Activated CD8-positive, alpha-beta memory T cell treated with anti-CD3 and anti-CD28 coated beads for 4 hours (primary cell): ENCODE results near the gene NR1I3.

Source experiments
- DNase-seq, 2 donors: peaks; one replicate each; pipeline ENCODE4 v3.0.0-alpha.2; 2020; ENCODE audit warnings: low read depth in 2 of 2

Gene NR1I3

DNA sequence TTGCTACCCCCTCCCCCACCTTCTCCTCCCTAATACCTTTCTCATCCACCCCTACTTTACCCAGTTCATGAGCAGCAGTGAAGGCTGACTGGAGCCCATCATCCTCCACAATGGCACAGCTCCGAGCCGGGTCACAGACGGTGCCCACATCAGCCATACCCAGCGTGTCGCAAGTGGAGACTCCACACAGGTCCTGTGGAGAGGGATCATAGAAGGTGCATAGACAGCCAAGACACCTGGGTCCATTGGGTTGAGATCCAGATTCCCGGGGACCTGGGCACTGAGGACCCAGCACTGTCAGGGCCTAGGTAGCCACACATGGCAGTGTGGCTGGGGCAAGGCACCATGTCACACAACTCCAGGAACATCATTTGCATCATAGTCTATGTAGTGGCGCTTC, 41.9 kb downstream of the NR1I3 start:
- no peak for DNase-seq

DNA sequence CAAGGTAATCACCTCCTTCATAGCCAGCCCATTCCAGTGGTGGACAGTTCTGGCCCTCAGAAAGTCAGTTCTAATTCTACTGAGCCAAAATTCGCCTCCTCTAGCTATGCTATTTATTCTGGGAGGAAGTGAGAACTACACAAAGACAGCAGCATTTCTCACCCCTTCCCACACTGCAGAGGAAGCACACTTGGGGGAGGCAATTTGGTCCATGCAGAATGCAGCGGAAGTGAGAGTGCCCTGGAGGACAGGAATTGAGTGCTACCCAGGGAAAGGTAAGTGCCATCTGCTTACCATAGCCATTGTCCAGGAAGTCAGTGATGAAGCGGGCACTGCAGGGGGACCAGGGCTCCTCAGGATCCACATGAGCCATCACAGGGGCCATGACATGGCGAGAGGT, 42.8 kb downstream of the NR1I3 start:
- no peak for DNase-seq

DNA sequence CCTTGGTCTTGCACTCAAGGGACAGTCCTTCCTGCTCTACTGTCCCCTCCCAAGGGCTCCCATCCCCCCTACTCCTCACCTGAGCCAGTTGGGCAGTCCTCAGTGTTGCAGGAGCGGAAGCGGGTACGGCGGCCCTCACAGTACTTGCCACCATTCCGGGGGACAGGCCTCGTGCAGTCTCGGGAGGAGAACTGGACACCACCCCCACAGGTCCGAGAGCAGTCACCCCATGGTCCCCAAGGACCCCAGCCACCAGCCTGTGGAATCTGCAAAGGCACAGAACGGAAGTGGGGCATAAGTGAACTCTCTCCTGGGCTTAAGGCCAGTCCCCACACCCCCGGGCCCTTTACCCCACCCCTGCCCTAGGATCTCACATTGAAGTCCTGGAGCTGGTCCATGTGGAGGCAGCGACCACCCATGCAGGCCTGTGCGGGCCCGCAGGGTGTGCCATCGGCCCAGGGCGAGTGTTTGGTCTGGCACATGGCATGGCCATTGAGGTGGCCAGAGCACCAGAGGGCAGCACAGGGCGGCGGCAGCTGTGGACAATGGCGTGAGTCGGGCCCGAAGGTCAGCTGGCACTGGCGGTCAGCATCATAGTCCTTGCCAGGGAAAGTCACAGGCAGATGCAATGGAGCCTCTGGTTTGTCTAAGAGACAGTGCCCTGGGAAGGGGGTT, 44.3 kb downstream of the NR1I3 start:
- DNase-seq: no peak

DNA sequence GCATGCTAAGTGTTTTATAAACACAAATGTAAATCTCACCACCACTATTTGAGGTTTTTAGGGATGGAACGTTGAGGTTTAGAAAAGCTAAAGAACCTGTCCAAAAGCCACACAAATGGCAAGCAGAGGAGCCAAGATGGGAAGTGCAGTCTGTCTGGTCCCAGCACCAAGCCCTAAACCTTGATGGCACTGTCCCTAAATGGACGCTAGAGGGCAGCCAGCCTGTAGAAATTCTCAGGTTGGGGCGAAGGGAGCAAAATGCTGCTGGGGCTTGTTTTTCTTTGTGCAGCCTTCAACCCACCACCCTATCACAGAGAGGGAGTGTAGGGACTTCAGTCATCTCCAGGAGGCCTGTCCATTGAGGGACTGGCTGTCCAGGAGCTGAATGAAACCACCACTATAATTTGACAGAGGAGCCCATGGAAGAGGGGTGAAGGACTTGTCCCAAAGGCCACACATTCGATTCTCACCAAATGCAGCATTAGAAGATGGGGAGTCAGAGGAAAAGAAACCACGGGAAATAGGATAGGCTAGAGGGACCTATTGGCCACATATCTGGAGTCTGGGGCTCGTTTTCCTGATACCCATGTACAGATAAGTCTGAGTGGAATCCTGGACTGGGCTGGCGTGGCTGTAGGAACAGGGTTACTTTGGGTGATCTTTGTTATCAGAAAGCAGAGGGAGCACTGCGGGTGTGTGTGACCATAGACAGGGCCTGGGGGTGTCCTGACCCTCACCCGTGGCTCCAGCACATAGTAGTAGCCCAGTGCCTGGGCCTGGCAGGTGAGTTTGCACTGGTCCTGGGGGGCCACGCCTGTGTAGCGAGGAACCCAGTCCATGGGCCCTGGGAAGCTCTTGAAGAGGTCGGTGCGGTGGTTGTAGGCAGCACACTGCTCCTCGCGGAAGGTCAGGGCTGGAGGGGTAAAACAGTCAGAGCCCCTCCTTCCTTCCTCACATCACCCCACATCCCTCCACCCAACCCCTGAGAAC, 45.2 kb downstream of the NR1I3 start:
- peak; percentile 41 to 49 for DNase-seq

DNA sequence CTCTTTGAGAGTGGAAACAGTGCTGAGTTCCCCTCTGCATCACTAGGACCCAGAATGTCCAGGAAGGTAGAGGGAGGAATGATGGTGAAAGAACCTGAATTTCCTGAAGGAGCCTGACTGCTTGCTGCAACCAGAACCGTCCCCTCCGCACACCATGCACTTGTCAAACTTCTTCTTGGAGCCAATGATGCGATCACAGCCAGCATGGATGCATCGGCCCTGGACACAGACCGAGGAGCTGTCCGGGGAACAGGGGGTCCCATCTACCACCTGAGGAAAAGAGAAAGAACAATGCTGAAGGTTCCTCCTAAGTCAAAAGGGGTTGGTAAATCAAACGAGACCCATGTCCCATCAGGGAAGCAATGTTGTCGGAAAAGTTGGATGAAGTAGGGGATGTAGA, 46.0 kb downstream of the NR1I3 start:
- DNase-seq: no peak

DNA sequence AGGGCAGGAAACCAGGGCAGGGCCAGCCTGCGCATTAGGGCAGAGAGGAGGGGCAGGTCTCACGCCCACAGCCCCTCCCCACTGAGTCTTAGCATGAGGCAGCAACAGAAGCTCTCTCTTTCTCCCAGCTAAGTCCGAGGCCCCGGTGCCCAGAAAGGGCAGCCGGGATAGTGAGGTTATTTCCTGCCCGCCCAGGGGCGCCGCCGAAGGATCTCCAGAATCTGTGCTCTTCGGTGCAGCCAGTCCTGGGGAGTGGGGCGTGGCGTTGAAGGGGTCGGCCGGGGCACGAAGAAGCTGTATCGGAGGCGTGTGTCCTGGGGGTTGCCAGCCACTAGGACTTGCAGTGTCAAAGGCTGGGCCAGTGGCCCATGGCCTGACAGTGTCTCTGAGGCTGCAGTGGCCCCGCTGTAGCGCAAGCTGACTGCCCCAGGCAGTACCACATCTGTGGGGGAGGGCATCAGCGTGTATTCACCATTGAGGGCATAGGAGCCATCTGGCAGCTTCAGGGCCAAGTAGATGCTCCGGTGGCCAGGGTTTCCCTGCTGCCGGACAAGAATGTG, 47.0 kb downstream of the NR1I3 start:
- DNase-seq: no peak

DNA sequence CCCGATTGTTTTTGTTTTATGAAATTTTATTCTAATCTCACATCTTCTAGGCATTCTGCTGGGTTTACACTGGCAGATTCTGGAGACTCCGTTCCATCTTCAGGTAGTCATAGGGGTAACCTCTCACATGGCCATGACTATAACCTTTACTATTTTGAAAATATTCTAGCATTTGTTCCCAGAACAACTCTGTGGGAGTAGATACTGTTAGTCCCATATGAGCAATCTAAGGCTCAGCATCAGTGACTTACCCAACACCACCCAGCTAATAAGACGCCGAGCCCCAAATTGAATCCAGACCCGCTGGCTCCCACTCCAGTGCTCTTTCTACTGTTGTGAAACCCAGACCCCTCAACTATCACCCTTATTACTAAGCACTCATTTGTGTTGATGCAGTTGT, 49.0 kb downstream of the NR1I3 start:
- DNase-seq: no peak

DNA sequence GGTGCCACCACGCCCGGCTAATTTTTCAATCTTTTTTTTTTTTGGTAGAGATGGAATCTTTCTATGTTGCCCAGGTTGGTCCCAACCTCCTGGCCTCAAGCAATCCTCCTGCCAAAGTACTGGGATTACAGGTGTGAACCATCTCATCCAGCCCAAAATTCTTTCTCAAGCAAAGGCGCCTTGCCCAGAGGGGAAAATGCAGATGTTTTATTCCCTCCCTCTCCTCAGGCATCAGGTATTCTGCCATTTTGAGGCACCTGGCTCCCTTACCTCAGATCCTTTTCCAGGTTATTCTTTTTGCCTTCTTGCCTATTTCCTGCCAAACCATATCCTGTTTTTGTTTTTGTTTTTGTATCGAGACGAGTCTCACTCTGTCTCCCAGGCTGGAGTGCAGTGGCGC, 49.6 kb downstream of the NR1I3 start:
- no peak for DNase-seq

DNA sequence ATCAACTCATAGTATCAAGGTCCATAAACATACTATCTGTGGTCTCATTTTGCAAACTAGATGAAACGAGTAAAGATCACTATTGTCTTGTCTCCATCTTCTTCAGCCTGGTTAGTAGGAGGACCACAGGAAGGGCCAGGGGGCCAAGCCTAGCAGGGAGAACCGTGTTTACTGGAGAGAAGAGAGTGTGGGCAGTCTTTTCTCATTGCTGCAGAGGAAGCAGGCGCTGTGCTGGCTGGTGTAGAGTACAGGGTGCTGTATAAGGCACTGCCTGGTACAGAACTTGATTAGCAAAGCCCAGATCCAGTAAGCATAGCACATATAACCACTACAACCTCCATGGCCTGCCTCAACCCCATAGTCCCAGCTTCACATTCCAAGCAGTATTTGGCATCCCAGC, 50.7 kb downstream of the NR1I3 start:
- DNase-seq: no peak

DNA sequence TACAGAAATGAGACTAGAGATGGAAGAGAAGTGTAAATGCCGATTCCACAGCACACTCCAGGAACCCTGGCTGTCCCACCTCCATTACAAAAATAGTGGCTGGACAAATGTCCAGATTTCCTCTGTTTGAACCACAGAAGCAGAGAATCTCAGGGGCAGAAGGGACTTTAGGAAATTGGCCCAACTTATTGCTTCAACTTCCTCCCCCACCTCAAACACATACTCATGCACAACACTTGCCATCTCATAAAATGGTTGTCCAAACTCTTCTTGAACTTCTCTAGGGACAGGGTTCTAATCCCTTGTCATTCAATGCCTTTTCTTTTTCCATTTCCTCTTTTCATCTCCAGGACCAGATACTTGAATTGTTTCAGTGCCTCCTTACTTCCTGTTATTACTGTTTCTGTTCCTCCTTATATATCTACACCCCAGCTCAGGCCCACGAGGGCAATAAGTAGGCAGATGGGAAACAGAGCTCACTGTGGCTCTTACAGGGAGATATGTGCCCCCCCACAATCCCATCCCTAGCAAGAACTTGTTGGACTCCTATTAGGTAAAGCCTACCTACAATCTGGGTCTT, 52.2 kb downstream of the NR1I3 start:
- DNase-seq: no peak

DNA sequence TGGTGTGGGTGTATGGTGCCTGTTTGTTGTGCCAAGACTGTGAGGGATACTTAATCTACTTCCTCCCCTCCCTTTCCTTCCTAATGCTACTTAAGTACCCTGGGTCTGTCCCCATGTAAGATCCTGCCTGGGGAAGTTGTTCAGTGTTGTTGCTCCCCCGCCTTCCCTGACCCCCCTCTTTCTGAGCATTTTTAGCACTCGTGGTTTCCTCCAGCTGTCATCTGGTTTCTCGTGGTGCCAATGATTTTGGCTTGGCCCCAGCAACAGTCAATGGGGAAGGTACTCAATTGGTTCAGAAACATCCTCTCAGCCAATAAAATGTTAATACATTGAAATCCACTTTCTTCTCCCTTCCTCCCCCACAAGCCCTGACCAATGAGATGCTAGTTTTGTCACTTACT, 52.7 kb downstream of the NR1I3 start:
- DNase-seq: peak; percentile 34 to 65

DNA sequence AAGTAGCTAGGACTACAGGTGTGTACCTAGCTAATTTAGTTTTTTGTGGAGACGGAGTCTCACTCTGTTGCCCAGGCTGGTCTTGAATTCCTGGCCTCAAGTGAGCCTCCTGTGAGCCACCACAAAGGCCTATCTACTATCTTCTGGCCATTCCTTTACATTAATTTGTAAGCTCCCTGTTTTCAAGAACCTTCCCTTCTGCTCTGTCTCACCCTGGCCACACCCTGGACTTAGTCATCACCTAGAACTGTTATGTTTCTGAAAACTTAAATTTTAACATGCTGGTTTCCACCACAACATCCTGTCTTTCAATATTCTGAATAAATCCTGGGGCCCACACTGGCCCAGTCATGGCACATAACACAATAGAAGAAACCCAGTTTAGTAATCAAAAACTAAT, 55.8 kb downstream of the NR1I3 start:
- DNase-seq: peak; percentile 27 to 42

DNA sequence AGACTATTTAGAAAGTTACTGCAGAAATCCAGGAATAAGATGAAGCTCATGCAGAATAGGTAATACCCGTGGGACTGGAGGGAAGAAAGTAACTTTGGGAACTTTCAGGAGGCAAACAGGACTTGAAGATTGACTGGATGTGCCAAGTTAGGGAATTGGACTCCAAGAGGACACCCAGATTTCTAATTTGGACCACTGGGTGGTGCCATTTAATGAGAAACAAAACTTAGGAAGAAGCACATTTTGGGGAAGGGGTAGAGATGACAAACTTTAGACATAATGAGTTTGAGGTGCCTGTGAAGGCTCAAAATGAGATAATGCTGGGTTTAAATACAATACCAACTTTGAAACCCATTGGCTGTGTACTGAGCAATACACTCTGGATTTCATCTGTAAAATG, 57.4 kb downstream of the NR1I3 start:
- DNase-seq: no peak

DNA sequence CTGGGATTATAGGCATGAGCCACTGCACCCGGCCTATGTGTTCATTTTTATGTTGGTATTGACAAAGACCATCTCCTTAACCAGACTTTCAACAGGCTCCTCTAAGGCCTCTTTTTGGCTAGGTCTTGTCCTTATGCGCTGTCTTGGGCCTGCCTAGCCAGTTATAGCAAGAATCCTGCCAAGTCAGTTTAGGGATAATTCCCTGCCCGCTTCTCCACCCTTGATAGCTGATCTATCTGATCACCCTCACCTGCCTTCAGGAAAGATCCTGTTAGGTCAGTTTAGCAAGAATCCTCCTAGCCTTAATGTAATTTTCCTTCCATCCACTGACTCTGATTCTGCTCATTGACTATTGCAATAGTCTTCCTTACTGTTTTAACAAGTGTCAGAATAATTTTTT, 58.3 kb downstream of the NR1I3 start:
- no peak for DNase-seq
